Stomach (tissue), 4 donors: ENCODE measurements around the gene PTPRF.

Experiments
- EP300 ChIP-seq: sonication (generic); formaldehyde crosslinking; IDR thresholded peaks from one replicate; pipeline ENCODE4 v1.6.1; 2017; ENCODE audit warnings: antibody characterized with exemption
- POLR2A ChIP-seq, 4 donors: fragments of 450-650 bp; IDR thresholded peaks; one replicate each; pipeline ENCODE4 v1.6.1; 2016; ENCODE audit warnings: antibody characterized with exemption in 4 of 4, control low read depth in 2 of 4, mild to moderate bottlenecking in 1 of 4, moderate library complexity in 1 of 4
- POLR2AphosphoS5 ChIP-seq, 3 donors: sonication (generic); formaldehyde crosslinking; IDR thresholded peaks; one replicate each; pipeline ENCODE4 v1.6.1; 2016; ENCODE audit warnings: antibody characterized with exemption in 3 of 3
- TF ChIP-seq, protein P1 (sequence below), 7 experiments: fragments of 450-650 bp in 4 of 7; fragments of 200-600 bp in 3 of 7; sonication (generic) in 3 of 7; IDR thresholded peaks; one replicate each; pipeline ENCODE4 v1.5.1; 2016 to 2019; ENCODE audit warnings: antibody characterized with exemption in 7 of 7, control low read depth in 2 of 7, mild to moderate bottlenecking in 1 of 7

DNA sequence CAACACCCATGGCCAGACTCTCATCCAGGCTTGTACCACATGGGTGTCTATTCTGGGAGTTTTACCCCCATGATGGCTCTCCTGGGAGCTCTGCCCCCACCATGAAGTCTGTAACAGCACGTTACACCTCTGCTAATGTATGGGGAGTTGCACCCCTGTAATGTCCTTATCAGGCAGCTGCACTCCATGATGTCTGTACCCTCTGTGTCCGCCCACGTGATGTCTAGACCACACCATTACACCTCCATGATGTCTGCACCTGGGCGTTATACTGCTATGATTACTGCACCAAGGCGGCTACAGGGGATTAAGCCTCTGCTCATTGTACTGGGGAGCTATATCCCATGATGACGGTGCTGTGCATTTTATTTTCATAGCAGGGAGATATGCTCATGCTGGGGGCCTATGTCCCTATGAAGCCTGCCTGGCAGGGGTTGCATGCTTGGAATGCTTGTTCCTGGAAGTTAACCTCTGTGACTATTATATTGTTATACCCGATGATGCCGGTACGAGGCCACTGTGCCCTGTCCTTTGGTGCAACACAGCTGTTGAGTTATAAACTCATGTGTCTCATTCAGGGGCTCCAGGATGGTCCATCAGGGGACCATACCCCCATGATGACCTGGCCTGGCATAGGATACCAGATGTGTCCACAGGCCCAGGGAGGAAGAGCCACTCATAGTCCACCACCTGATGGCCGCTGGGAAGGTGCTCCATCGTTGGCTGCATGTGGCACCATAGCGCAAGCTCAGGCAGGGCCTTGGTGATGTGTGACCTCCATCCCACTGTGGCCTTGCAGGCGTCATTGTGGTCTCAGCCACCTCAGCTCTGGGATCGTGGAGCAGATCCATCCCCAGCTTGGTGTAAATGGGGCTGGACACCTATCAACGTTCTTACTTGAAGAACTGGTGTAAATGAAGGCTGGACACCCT lies 12.1 kb downstream of the PTPRF start:
- TF ChIP-seq, protein P1, sequence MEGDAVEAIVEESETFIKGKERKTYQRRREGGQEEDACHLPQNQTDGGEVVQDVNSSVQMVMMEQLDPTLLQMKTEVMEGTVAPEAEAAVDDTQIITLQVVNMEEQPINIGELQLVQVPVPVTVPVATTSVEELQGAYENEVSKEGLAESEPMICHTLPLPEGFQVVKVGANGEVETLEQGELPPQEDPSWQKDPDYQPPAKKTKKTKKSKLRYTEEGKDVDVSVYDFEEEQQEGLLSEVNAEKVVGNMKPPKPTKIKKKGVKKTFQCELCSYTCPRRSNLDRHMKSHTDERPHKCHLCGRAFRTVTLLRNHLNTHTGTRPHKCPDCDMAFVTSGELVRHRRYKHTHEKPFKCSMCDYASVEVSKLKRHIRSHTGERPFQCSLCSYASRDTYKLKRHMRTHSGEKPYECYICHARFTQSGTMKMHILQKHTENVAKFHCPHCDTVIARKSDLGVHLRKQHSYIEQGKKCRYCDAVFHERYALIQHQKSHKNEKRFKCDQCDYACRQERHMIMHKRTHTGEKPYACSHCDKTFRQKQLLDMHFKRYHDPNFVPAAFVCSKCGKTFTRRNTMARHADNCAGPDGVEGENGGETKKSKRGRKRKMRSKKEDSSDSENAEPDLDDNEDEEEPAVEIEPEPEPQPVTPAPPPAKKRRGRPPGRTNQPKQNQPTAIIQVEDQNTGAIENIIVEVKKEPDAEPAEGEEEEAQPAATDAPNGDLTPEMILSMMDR (IDR thresholded peaks at IDR 0.05): no peak
- no peak for TF ChIP-seq POLR2AphosphoS5 (IDR thresholded peaks at IDR 0.05)
- TF ChIP-seq EP300: no peak
- TF ChIP-seq POLR2A (IDR thresholded peaks at IDR 0.05): no peak
